Heart left ventricle (tissue), 16 donors: ENCODE measurements around the gene DAPL1. TPM values are rescaled to one million over a fixed set of nuclear protein-coding genes. Genes with fewer than 3 reads are reported as not detected.

Source experiments
- ATAC-seq, 4 donors: fragments of 200-7000 bp; cut with Tn5 transposase; one replicate each; pipeline ENCODE4 v1.9.1; 2020 to 2022; ENCODE audit warnings: moderate library complexity in 4 of 4, mild to moderate bottlenecking in 3 of 4, moderate number of reproducible peaks in 1 of 4
- DNase-seq, 5 donors: peaks; one replicate each; pipeline ENCODE4 v3.0.0-alpha.2; 2020
- H3K27ac ChIP-seq, 12 donors: fragments of 200-600 bp; sonication (generic) in 4 of 12; one replicate each; pipeline versions ENCODE4 v1.5.0 to v1.8.0; 2016 to 2022; ENCODE audit warnings: mild to moderate bottlenecking in 2 of 12
- H3K27me3 ChIP-seq, 9 donors: fragments of 200-600 bp; sonication (generic) in 2 of 9; one replicate each; pipeline versions ENCODE4 v1.5.1 to v1.8.0; 2016 to 2022; ENCODE audit warnings: mild to moderate bottlenecking in 3 of 9
- H3K36me3 ChIP-seq, 9 donors: fragments of 200-600 bp; sonication (generic) in 2 of 9; one replicate each; pipeline versions ENCODE4 v1.5.0 to v1.8.0; 2018 to 2022; ENCODE audit warnings: mild to moderate bottlenecking in 2 of 9
- H3K4me1 ChIP-seq, 12 donors: fragments of 200-600 bp; sonication (generic) in 4 of 12; one replicate each; pipeline versions ENCODE4 v1.5.0 to v1.8.0; 2016 to 2022; ENCODE audit warnings: mild to moderate bottlenecking in 3 of 12
- H3K4me3 ChIP-seq, 12 donors: fragments of 200-600 bp; sonication (generic) in 4 of 12; one replicate each; pipeline versions ENCODE4 v1.5.0 to v1.8.0; 2017 to 2022; ENCODE audit warnings: mild to moderate bottlenecking in 9 of 12, moderate library complexity in 4 of 12
- H3K9me3 ChIP-seq, 12 donors: fragments of 200-600 bp; sonication (generic) in 4 of 12; one replicate each; pipeline versions ENCODE4 v1.5.0 to v1.8.0; 2016 to 2022; ENCODE audit warnings: mild to moderate bottlenecking in 1 of 12
- POLR2A ChIP-seq, 2 donors: fragments of 450-650 bp; IDR thresholded peaks; one replicate each; pipeline ENCODE4 v1.6.1; 2017; ENCODE audit warnings: antibody characterized with exemption in 2 of 2, mild to moderate bottlenecking in 2 of 2, moderate library complexity in 2 of 2
- WGBS, 4 donors: extraction: QIAGEN DNeasy Blood & Tissue Kit in 2 of 4; methylation state at CpG; one replicate each; pipeline versions ENCODE4 v1.1.5 to v1.1.7; 2013 to 2018; 5-methylcytosine and 5-hydroxymethylcytosine counted together
- intact Hi-C, 10 donors: fragments of 100-400 bp; cut with DNase I; formaldehyde crosslinking; loops; one replicate each; pipeline versions ENCODE4 v1.11.1 to v1.14.2; 2022
- polyA plus RNA-seq, 2 donors: library from polyadenylated mRNA; stranded (reverse); fragments of 200-250 nt; gene quantifications; one replicate each; pipeline ENCODE4 v1.2.3, GENCODE V29; 2013
- total RNA-seq, 9 donors: library from RNA; depleted of rRNA in 2 of 9; stranded (reverse); fragments of >200 nt in 2 of 9; fragmentation: NEBNext Ultra II Directional in 3 of 9; extraction: Animal tissue kit (Norgen Biotek cat#: 25700) in 3 of 9; gene quantifications; one replicate each; pipeline versions ENCODE4 v1.1.0 to v1.2.4, GENCODE V29; 2016 to 2023
- TF ChIP-seq, protein P1 (sequence below), 12 donors: fragments of 200-600 bp; sonication (generic) in 4 of 12; IDR thresholded peaks; one replicate each; pipeline versions ENCODE4 v1.5.0 to v1.8.0; 2018 to 2022; ENCODE audit warnings: antibody characterized with exemption in 12 of 12, mild to moderate bottlenecking in 5 of 12
- donor health status: ischemic (EF 13 %, LVEDD 7.1; RV severe dilation, severe dysfunction).
- donor health status: healthy with polysubstance abuse.
- donor health status: DM: no; HTN: yes; CAD: no.
- donor health status: DM: no; HTN: no; CAD: no.
- donor health status: ischemic (EF 25% LVEDD 6.9; RV normal size, moderate dysfunction).
- donor health status: ischemic (EF 25% LVEDD 5.7; RV mildly dilated, moderate dysfunction).
- donor health status: healthy.
- donor health status: DM: yes; HTN: yes; CAD: no.
- donor health status: ischemic (EF 35%, LVEDD 5.7; RV mildly dilated, moderate dysfunction).
- donor health status: nonischemic (EF 11% LVEDD 7.7; RV severe dilation, severe dysfunction).
- donor health status: DM: yes; HTN: yes; CAD: no.
- donor health status: PGD.
- donor health status: ischemic (EF 29% LVEDD 5.4; RV normal size, mild dysfunction).
- donor health status: nonischemic (EF 23%, LVEDD 6.1; RV moderate dilation, normal function).

Gene DAPL1
- total and polyA plus RNA-seq, 11 donors, result 1.3 TPM; not detected in 10

DNA sequence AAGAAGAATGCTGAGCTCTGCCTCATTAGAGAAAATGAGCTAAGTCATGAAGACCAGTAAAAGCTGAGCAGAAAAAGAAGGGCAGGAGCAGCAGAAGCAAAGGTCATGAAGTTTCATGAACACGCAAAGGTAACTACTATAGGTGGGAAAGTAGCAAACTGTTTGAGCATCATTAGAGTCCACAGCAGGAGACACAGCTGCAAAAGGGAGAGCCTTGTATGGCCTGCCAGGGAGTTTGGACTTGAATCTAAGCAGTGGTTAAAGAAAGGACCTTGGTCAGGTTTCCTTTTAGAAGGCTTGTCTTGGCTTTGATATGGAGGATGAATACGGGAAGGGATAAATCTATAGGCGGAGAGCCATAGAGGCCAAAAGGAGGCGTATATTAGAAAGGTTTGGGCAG, 34.0 kb downstream of the DAPL1 start:
- intact Hi-C loops, result no loop called here
- 95 to 96% (median 96%) methylated on average over 4 of the region's 4 CpGs for WGBS, 4 donors
- Histone ChIP-seq H3K27ac (peak overlapping the region in 1 of 12 donors; percentile 10), H3K9me3 (no peaks in the 10 kb centered on the region), H3K36me3 (no peaks in the 10 kb centered on the region), H3K27me3 (no peaks in the 10 kb centered on the region), H3K4me1 (peaks cover 0 to 15% (median 7%) of the 10 kb centered on the region in 12 donors), H3K4me3 (no peak overlapping the region)
- no peak for TF ChIP-seq POLR2A (IDR thresholded peaks at IDR 0.05)
- TF ChIP-seq, protein P1, sequence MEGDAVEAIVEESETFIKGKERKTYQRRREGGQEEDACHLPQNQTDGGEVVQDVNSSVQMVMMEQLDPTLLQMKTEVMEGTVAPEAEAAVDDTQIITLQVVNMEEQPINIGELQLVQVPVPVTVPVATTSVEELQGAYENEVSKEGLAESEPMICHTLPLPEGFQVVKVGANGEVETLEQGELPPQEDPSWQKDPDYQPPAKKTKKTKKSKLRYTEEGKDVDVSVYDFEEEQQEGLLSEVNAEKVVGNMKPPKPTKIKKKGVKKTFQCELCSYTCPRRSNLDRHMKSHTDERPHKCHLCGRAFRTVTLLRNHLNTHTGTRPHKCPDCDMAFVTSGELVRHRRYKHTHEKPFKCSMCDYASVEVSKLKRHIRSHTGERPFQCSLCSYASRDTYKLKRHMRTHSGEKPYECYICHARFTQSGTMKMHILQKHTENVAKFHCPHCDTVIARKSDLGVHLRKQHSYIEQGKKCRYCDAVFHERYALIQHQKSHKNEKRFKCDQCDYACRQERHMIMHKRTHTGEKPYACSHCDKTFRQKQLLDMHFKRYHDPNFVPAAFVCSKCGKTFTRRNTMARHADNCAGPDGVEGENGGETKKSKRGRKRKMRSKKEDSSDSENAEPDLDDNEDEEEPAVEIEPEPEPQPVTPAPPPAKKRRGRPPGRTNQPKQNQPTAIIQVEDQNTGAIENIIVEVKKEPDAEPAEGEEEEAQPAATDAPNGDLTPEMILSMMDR (IDR thresholded peaks at IDR 0.05), result no peak
- no peak for ATAC-seq
- DNase-seq, result no peak

DNA sequence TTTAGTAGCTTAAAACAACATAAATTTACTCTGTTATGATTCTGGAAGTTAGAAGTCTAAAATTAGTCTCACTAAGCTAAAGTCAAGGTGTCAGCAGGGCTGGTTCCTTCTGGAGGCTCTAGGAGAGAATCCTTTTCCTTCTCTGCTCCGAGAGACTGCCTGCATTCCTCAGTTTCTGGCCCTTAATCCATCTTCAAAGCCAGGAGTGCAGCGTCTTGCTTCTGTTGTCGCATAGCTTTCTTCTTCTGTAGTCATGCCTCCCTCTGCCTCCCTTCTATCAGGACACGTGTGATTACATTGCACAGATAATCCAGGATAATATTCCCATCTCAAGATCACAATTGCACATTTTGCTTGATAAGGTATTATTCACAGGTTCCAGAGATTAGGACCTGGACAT, 35.1 kb downstream of the DAPL1 start:
- Histone ChIP-seq H3K9me3 (no peaks in the 10 kb centered on the region), H3K36me3 (no peaks in the 10 kb centered on the region), H3K4me3 (no peak overlapping the region), H3K4me1 (peaks cover 0 to 15% (median 7%) of the 10 kb centered on the region in 12 donors), H3K27ac (no peak overlapping the region), H3K27me3 (no peaks in the 10 kb centered on the region)
- WGBS, 4 donors, result 76 to 88% (median 80%) methylated on average over 4 of the region's 4 CpGs
- intact Hi-C loops, result no loop called here
- TF ChIP-seq, protein P1 (IDR thresholded peaks at IDR 0.05), result no peak
- no peak for TF ChIP-seq POLR2A (IDR thresholded peaks at IDR 0.05)
- no peak for DNase-seq
- ATAC-seq, result no peak

GRCh38 chr2:158835431-158835830, 40.3 kb downstream of the DAPL1 start:
- Histone ChIP-seq H3K9me3 (peaks cover 0 to 2% (median 0%) of the 10 kb centered on the region in 12 donors), H3K4me1 (peaks cover 0 to 3% (median 0%) of the 10 kb centered on the region in 12 donors), H3K27ac (no peak overlapping the region), H3K36me3 (no peaks in the 10 kb centered on the region), H3K27me3 (no peaks in the 10 kb centered on the region), H3K4me3 (no peak overlapping the region)
- WGBS, 4 donors, result 94 to 96% (median 95%) methylated on average over 3 of the region's 3 CpGs
- TF ChIP-seq, protein P1 (IDR thresholded peaks at IDR 0.05), result no peak
- intact Hi-C loops, result no loop called here
- DNase-seq, result no peak
- ATAC-seq, result no peak

DNA sequence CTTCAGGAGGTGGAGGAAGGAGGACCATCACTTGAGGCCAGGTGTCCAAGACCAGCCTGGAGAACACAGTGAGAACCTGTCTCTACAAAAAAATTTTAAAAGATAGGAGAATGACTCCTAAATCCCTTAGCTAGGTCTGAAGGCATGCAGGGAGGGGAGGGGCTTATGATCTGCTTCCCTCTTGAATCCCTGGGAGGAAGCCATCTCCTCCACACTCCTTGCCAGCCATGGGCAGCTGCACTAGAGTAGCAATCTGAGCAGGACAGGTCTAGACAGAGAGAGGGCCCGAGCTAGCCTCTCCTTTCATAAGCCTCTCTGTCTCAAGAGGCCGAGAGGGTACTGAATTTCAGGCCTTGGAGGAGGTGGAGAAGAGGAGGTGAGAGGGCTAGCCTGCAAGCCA, 42.5 kb downstream of the DAPL1 start:
- Histone ChIP-seq H3K36me3 (no peaks in the 10 kb centered on the region), H3K9me3 (peaks cover 0 to 4% (median 0%) of the 10 kb centered on the region in 12 donors), H3K27me3 (no peaks in the 10 kb centered on the region), H3K4me1 (peaks cover 0 to 13% (median 6%) of the 10 kb centered on the region in 12 donors), H3K27ac (no peak overlapping the region), H3K4me3 (no peak overlapping the region)
- TF ChIP-seq, protein P1 (IDR thresholded peaks at IDR 0.05), result no peak
- TF ChIP-seq POLR2A (IDR thresholded peaks at IDR 0.05), result no peak
- ATAC-seq (peak in 1 of 4 donors; percentile 39), DNase-seq (no peak)
- intact Hi-C loops, result no loop called here
- WGBS, 4 donors, result 79 to 91% (median 83%) methylated on average over 2 of the region's 2 CpGs
